Measurements from ENCODE around the gene OR4C3. TPM values are rescaled to one million over a fixed set of nuclear protein-coding genes. Genes with fewer than 3 reads are reported as not detected.
A peak's percentile ranks its signal among the peaks of the same experiment; 100 is the strongest.
"Not testable (repeated sequence)": the region's sequence is repeated elsewhere in the genome, so short reads cannot be mapped to it uniquely, and the experiment has no call there.

The OR4C3 gene
- total RNA-seq (2014; rRNA removed): not detected in 2 replicates
- polyA plus RNA-seq (2012): not detected

DNA sequence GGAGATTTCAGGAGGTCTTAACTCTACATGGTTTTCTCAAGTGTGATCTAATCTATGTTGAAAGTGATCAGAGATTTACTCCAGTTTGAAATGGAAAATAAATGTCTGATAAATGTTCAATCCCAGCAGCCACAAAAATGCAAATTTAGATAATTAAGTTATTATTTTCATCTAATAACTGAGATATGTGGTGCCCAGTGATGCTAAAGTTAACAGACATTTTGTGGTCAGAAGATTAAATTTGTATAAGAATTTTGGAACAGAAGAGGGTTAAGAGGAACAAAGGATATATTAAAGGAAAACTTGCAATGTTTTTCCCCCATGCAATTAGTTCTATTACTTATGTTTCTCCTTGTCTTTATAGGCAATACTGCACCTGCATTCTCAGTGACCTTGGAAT is at the start of gene OR4C3:
Gene OR4C3 (plus strand): TSS at position 301 of the 400 bp plus-strand sequence. CDS start 102 bp downstream, outside the sequence.
- DNase-seq (ENCODE audit: low read depth): not testable (repeated sequence)

DNA sequence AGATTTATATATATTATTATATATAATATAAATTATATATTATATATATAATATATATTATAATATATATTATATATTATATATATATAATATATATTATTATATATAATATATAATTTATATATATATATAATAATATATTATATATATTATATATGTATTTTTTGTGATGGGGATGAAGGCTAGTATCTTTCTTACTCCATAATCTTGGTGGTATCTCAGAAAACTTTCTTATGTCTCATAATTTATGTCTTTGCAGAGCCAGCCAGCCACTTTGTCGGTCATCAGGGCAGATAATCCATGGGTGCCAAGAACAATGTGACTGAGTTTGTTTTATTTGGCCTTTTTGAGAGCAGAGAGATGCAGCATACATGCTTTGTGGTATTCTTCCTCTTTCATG is 18.8 kb upstream of the OR4C3 start, which contains the start of gene OR4S1:
Gene OR4S1 (plus strand): TSS at position 301 of the 400 bp plus-strand sequence. CDS start 0 bp downstream, at position 301.
- DNase-seq (ENCODE audit: low read depth): no peak

DNA sequence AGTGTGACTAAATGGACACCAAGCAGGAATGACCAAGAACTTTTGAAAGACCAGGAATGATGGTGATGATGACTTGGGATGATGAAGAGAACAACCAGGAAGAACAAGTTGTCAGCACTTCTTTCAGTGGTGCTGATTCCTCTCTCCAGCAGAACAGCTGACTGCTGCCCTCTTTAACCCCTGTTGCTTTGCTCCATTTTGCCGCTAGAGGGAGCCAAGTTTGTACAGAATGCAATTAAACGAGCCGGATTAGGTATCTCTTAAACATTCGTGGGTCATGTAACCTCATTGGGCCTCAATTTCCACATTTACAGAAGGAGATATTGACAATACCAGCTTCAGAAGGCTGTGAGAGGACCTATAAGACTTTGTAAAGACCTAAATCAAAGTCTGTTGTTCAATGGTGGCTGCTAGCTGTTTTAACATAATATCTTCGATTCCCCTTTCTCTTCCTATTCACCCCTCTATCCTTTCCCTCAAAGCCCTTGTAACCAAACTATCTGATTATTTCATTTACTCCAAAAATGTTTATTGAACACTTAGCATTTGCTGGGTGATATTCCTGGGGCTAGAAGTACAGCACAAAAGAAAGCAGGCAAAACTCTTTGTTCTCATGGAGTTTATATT is 16.8 kb upstream of the OR4C3 start:
- DNase-seq (ENCODE audit: low read depth): peak; percentile 46

DNA sequence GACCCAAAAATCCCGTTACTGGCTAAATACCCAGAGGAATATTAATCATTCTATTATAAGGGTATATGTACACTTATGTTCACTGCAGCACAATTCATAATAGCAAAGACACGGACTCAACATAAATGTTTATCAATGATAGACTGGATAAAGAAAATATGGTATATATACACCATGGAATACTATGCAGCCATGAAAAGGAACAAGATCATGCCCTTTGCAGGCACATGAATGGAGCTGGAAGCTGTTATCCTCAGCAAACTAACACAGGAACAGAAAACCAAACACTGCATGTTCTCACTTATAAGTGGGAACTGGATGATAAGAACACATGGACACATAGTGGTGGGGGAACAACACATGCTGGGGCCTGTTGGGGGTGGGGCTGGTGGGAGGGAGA is 11.1 kb upstream of the OR4C3 start:
- DNase-seq (ENCODE audit: low read depth): not testable (repeated sequence)

DNA sequence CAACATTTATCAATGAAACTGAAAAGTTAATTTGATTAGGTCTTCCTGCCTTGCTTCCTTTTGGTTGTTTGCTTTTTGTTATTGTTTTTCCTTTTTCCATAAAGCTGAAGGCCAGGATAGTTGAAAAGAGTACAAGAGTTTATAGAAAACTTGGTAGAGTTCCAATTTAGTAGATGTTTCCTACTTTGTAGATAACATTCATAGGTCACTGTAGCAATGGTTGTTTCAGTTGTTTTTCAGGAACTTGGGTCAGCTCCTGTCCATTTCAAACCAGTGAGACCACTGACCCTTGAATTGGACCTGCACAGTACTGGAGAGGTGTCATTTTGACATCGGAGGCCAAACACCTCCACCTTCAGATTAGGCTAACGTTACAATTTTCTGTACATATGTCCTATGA is 4.9 kb upstream of the OR4C3 start:
- DNase-seq (ENCODE audit: low read depth): not testable (repeated sequence)

DNA sequence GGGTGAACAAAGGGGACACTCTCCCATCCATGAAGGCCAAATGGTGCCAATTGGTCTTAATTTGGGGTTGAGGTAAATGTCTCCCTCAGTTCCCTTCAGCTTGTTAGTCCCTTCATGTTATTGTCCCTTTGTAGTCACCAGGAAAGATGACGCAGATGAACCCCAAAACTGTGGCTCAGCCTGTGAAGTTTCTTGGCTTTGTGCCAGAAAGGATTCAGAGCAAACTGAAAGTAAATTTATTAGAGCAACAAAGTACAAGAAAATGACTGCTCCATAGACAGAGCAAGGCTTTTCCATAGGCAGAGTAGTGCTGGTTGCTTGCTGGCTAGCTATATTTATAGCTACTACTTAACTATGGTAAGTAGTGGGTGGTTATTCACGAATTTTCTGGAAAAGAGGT is 16.7 kb downstream of the OR4C3 start:
- no peak for DNase-seq (ENCODE audit: low read depth)

DNA sequence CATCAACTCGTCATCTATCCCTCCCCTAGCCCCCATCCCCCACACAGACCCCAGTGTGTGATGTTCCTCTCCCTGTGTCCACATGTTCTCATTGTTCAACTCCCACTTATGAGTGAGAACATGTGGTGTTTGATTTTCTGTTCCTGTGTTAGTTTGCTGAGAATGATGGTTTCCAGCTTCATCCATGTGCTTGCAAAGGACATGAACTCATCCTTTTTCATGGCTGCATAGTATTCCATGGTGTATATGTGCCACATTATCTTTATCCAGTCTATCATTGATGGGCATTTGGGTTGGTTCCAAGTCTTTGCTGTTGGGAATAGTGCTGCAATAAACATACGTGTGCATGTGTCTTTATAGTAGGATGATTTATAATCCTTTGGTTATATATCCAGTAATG is 17.8 kb downstream of the OR4C3 start:
- DNase-seq (ENCODE audit: low read depth): not testable (repeated sequence)

DNA sequence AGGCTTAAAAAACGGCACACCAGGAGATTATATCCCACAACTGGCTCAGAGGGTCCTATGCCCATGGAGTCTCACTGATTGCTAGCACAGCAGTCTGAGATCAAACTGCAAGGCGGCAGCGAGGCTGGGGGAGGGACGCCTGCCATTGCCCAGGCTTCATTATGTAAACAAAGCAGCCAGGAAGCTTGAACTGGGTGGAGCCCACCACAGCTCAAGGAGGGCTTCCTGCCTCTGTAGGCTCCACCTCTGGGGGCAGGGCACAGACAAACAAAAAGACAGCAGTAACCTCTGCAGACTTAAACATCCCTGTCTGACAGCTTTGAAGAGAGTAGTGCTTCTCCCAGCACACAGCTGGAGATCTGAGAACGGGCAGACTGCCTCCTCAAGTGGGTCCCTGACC is 21.6 kb downstream of the OR4C3 start:
- DNase-seq (ENCODE audit: low read depth): not testable (repeated sequence)

DNA sequence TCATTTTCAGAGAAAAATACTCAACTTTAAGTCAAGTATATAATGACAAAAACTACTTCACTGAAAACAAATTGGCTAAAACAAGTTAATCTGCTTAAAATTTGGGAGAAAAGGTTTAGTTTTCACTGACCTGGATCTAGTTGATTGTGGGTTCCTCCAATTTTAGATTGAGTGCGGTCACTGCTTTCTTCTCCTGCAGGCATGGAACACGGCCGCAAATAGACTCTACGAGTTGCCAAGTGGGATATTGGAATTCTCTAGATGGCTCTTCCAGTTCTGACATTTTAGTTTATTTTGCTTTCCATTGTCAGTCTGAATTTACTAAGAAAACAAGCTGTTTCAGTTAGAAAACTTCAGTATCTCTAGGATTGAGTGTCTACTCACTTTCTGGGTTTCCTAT is 29.3 kb downstream of the OR4C3 start:
- DNase-seq (ENCODE audit: low read depth): no peak

DNA sequence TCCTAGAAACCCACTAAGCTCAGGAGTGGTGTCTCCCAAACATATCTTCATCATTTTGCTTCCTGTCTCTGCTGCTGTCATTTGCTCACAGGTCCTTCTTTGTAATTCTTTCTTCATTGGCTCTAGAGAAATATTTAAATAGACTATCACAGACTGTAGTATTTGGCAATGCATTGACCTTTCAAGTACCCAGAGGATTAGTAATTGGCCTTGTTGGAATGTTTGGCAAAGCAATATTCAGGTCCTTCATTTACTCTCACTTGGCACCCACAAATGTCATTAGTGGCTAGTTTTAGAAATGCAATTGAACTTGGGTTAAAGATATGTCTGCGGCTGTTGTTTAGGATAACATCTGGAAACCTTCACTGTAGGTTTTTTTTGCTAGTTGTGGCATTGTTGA is 30.0 kb downstream of the OR4C3 start:
- no peak for DNase-seq (ENCODE audit: low read depth)

DNA sequence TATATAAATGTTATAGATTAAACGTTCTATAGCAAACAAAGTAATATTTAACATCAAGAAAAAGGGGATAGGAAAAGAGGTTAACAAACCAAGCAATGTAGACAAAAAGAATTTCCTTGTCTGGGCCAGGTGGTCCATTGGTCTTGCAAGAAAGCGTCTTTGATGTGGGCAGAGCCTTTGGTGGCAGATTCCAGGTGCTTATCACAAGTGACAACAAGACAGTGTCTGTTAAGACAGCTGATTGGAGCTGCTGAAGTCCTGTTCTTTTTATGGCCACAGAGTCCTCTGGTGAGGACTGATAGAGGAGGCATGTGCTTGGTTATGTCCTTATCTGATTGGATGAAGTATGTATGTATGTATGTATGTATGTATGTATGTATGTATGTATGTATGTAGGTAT is 36.6 kb downstream of the OR4C3 start:
- DNase-seq (ENCODE audit: low read depth): not testable (repeated sequence)

DNA sequence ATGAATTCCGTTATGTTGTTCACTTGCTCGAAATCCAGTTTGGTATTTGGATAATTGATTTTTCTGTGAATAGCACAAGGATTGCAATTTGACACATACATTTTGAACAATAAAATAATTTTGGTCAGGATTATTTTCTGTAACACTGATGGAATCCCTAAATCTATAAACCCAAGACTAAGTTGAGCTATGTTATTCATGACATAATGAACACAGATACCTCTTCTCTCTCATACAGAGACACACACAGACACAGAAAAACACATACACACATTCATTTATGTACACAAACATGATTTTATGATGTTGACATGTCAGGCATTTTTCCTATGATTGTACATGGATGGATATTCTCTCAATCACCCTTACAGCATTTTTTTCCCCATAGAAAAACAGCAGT is 41.6 kb downstream of the OR4C3 start, which contains the start of gene OR4C5:
Gene OR4C5 (minus strand): TSS at position 101 of the 400 bp plus-strand sequence. CDS start 0 bp downstream, at position 101.
- no peak for DNase-seq (ENCODE audit: low read depth)

Other genes with a start within 250 kb of the OR4C3 start
- gene OR4B1, start 108.1 kb upstream of the OR4C3 start, total RNA-seq (2014; rRNA removed): not detected in 2 replicates
- not detected in 2 replicates for gene OR4X2, start 79.8 kb upstream of the OR4C3 start, total RNA-seq (2014; rRNA removed)
- not detected in 2 replicates for gene OR4X1, start 61.1 kb upstream of the OR4C3 start, total RNA-seq (2014; rRNA removed)
- not detected in 2 replicates for gene OR4S1, start 18.7 kb upstream of the OR4C3 start, total RNA-seq (2014; rRNA removed)
- gene OR4C5, start 41.5 kb downstream of the OR4C3 start, total RNA-seq (2014; rRNA removed): not detected in 2 replicates
- not detected in 2 replicates for gene OR4A47, start 163.9 kb downstream of the OR4C3 start, total RNA-seq (2014; rRNA removed)

Data from LHCN-M2 (cell line).